AG20443 (cell line): ENCODE measurements around the gene GUSB.
"Not testable (repeated sequence)": the region's sequence is repeated elsewhere in the genome, so short reads cannot be mapped to it uniquely, and the experiment has no call there.

Source experiments
- DNase-seq: peaks from one replicate; pipeline ENCODE4 v3.0.0; 2012; ENCODE audit warnings: low spot score, mixed read lengths

GUSB gene

GRCh38 chr7:65975814-65976445 is 6.1 kb downstream of the GUSB start:
- no peak for DNase-seq

- DNase-seq = no peak
Observed at GRCh38 chr7:65974876-65975275, 7.1 kb downstream of the GUSB start.

- no peak for DNase-seq
Observed at GRCh38 chr7:65974191-65974801, 7.7 kb downstream of the GUSB start.

- DNase-seq = no peak
Observed at GRCh38 chr7:65972976-65973375, 9.0 kb downstream of the GUSB start.

GRCh38 chr7:65971021-65971420 is 11.0 kb downstream of the GUSB start:
- no peak for DNase-seq

- DNase-seq = no peak
Observed at GRCh38 chr7:65968256-65969185, 13.5 kb downstream of the GUSB start.

- no peak for DNase-seq
Observed at GRCh38 chr7:65967361-65968155, 14.5 kb downstream of the GUSB start.

GRCh38 chr7:65966146-65966545 is 15.9 kb downstream of the GUSB start:
- no peak for DNase-seq

- not testable (repeated sequence) for DNase-seq
Observed at GRCh38 chr7:65964671-65965070, 17.3 kb downstream of the GUSB start.

GRCh38 chr7:65962033-65962432 is 20.0 kb downstream of the GUSB start:
- DNase-seq = no peak

- DNase-seq = no peak
Observed at GRCh38 chr7:65960351-65961074, 21.5 kb downstream of the GUSB start.

- DNase-seq = no peak
Observed at GRCh38 chr7:65955718-65956117, 26.3 kb downstream of the GUSB start.

GRCh38 chr7:65953890-65954450 is 28.0 kb downstream of the GUSB start:
- no peak for DNase-seq

GRCh38 chr7:65953001-65953720 is 28.9 kb downstream of the GUSB start:
- no peak for DNase-seq

- no peak for DNase-seq
Observed at GRCh38 chr7:65951837-65952578, 30.0 kb downstream of the GUSB start.

- no peak for DNase-seq
Observed at GRCh38 chr7:65946904-65947303, 35.1 kb downstream of the GUSB start.

- not testable (repeated sequence) for DNase-seq
Observed at GRCh38 chr7:65945787-65946186, 36.2 kb downstream of the GUSB start.

- DNase-seq = peak; percentile 18
Observed at GRCh38 chr7:65938336-65938895, 43.6 kb downstream of the GUSB start.

GRCh38 chr7:65937296-65937695 is 44.7 kb downstream of the GUSB start:
- no peak for DNase-seq
